Fibroblast of the aortic adventitia (primary cell): Measurements from ENCODE around the gene RAB10. TPM values are rescaled to one million over a fixed set of nuclear protein-coding genes. Genes with fewer than 3 reads are reported as not detected.

Source experiments
- DNase-seq: peaks from one replicate; pipeline ENCODE4 v3.0.0-alpha.2; 2010; ENCODE audit warnings: low read depth
- H3K4me3 ChIP-seq: 2 replicates; pipeline ENCODE4 v1.5.1; 2011; ENCODE audit warnings: low read depth, mild to moderate bottlenecking, control low read depth, low read length, moderate library complexity
- small RNA-seq: library from RNA; depleted of rRNA; stranded (forward); fragments of <200 nt; gene quantifications from one replicate; pipeline ENCODE3, GENCODE V24; 2012
- total RNA-seq: library from RNA; depleted of rRNA; stranded (reverse); fragments of >200 nt; gene quantifications from 2 replicates; pipeline ENCODE4 v1.2.3, GENCODE V29; 2012; ENCODE audit warnings: low replicate concordance
- TF ChIP-seq, protein P1 (sequence below): IDR thresholded peaks from 2 replicates; pipeline ENCODE4 v1.5.1; 2011; ENCODE audit warnings: mild to moderate bottlenecking, low read length, control low read depth, inconsistent platforms; ENCODE audit not compliant: insufficient read depth

RAB10 gene
- total RNA-seq, 1 donor: 234 TPM

DNA sequence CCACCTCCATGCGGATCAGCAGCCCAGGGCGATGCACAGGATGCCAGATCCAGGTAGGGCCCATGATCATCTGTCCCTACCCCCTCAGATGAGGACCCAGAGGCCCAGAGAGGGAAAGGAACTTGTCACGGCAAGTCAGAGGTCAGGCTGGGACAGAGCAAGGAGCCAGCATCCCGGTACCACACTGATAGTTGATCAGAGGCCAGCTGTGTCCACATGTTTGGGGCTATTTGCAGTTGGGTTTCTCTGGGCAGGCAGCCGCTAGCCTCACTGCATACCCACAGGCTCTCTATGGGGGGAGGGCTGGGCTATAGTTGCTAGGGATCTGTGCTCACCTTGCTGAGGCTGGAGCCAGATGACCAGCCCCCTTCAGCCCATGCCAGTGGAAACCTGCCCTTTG is 148.6 kb downstream of the RAB10 start:
- TF ChIP-seq, protein P1, sequence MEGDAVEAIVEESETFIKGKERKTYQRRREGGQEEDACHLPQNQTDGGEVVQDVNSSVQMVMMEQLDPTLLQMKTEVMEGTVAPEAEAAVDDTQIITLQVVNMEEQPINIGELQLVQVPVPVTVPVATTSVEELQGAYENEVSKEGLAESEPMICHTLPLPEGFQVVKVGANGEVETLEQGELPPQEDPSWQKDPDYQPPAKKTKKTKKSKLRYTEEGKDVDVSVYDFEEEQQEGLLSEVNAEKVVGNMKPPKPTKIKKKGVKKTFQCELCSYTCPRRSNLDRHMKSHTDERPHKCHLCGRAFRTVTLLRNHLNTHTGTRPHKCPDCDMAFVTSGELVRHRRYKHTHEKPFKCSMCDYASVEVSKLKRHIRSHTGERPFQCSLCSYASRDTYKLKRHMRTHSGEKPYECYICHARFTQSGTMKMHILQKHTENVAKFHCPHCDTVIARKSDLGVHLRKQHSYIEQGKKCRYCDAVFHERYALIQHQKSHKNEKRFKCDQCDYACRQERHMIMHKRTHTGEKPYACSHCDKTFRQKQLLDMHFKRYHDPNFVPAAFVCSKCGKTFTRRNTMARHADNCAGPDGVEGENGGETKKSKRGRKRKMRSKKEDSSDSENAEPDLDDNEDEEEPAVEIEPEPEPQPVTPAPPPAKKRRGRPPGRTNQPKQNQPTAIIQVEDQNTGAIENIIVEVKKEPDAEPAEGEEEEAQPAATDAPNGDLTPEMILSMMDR: no peak
- DNase-seq: no peak
- H3K4me3 ChIP-seq: no peak overlapping the region

DNA sequence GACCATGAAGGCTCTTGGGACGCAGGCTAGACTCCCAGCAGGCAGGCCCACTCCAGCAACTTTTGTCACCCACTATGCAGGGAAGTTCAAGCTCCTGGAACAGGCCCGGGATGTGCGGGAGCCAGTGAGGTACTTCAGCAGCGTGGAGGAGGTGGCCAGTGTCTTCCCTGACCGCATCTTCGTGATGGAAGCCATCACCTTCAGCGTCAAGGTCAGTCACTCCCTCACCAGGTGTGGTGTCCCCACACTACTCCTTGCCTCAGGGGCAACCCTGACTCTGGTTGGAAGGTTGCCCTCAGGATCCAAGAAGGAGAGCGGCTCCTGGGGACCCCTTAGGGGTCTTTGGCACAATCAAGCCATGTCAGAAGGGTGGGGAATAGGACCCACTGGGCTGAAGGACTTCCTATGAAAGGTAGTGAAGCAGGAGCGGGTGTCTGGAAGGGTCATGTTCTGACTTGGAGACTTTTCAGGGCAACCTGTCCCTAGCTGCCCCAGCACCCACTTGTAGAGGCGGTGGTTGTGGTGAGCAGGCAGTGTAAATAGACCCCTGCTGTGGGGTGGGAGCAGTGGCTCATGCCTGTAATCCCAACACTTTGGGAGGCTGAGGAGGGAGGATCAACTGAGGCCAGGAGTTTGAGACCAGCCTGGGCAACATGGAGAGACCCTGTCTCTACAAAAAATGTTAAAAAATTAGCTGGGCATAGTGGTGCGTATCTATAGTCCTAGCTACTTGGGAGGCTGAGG is 149.2 kb downstream of the RAB10 start:
- no peak overlapping the region for H3K4me3 ChIP-seq
- TF ChIP-seq, protein P1: no peak
- no peak for DNase-seq

- TF ChIP-seq, protein P1: no peak
- no peak for DNase-seq
- peak overlapping the region; percentile 69 for H3K4me3 ChIP-seq
Measured at GRCh38 chr2:26184121-26184520, 150.2 kb downstream of the RAB10 start.

- TF ChIP-seq, protein P1: peak; percentile 52
- peak; percentile 83 for DNase-seq
- H3K4me3 ChIP-seq: peak overlapping the region; percentile 69
Measured at GRCh38 chr2:26184555-26185303, 150.8 kb downstream of the RAB10 start.

GRCh38 chr2:26185304-26185928 is 151.5 kb downstream of the RAB10 start:
- TF ChIP-seq, protein P1: no peak
- peak overlapping the region; percentile 69 for H3K4me3 ChIP-seq
- DNase-seq: peak; percentile 30

DNA sequence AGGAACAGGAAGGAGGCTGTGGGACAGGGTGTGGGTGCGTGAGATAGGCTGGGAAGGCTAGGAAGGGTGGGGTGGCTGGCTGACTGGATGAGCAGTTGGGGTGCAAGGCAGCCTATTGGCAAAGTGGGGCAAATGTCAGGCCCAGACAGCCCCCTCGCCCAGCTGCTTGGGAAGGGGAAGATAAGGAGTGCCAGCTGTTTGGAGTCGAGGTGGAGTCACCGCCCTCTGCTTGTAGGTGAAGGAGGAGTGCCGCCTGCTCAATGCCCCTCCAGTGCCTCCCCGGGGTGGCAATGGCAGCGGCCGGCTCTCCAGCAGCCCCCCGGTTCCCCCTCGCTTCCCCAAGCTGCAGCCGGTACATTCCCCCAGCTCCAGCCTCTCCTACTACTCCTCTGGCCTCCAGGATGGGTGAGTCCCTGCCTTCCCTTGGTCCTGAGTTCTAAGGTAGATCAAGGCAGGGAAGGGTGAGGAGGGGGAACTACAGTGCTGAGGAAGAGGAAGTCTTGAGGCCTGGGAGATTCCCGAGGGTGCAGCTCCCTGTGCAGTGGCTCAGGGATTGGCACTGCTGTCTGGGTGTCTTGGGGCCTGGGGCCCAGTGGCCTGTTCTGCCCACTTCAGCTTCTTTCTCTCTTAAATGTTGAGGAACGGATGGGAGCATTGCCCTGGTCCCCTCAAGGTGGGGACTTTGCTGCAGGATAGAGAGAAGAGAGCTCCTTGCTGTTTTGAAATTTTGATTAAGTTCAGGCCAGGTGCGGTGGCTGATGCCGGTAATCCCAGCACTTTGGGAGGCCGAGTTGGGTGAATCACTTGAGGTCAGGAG is 152.3 kb downstream of the RAB10 start:
- TF ChIP-seq, protein P1: no peak
- H3K4me3 ChIP-seq: peak overlapping the region; percentile 69

More for the DNA sequence above, 152.3 kb downstream of the RAB10 start:
- DNase-seq: no peak

Small RNA genes within 50 kb of the gene (small RNA-seq; reads per million reads assigned to genes)
- gene RNU6-942P (not detected), gene UQCRHP2 (not detected)

Other genes starting within 250 kb of the RAB10 start
- gene ASXL2, start 155.6 kb upstream of the RAB10 start, total RNA-seq: 11.7 and 22.0 TPM in 2 replicates
- 10.8 and 11.8 TPM in 2 replicates for gene KIF3C, start 51.6 kb upstream of the RAB10 start, total RNA-seq
- 0.57 and 2.4 TPM in 2 replicates for gene GAREM2, start 139.0 kb downstream of the RAB10 start, total RNA-seq
- gene HADHA, start 210.5 kb downstream of the RAB10 start, total RNA-seq: 135 and 174 TPM in 2 replicates
- gene HADHB, start 210.9 kb downstream of the RAB10 start, total RNA-seq: 102 and 107 TPM in 2 replicates